ENCODE data around the gene RTKN2. TPM values are rescaled to one million over a fixed set of nuclear protein-coding genes. Genes with fewer than 3 reads are reported as not detected.
"Not testable (repeated sequence)": the region's sequence is repeated elsewhere in the genome, so short reads cannot be mapped to it uniquely, and the experiment has no call there.

The RTKN2 gene
- total RNA-seq, 2 donors from 2014 or later = 11.5 to 19.1 TPM

DNA sequence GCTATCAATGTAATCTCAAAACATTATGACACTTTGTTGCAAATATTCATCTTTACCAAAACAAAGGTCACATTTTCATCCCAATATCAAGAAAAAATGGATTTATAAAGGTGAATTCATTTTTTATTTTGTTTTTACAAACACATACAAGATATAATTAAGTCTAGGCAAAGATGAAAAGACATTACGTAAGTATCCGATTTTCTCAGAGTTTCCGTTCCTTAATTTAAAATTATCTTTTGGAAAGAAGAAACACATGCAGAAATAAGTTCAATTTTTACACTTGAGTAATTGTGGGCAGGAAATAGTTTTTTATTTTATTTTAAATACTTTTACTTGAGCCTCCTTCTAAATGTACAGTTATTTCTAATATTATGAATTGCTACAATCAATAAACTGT lies 24.6 kb downstream of the RTKN2 start:
- no peaks in the 10 kb centered on the region for H3K36me3 ChIP-seq (ENCODE audit: control insufficient read depth, insufficient read depth, low read length)
- H3K4me3 ChIP-seq (ENCODE audit: low read length) = no peak overlapping the region
- no peak overlapping the region for H3K27ac Mint-ChIP-seq
- peaks cover 7% of the 10 kb centered on the region for H3K4me1 Mint-ChIP-seq
- H3K4me1 ChIP-seq (ENCODE audit: control insufficient read depth, insufficient read depth, low read length) = no peaks in the 10 kb centered on the region
- H3K27ac ChIP-seq (ENCODE audit: low read depth, low read length) = no peak overlapping the region
- DNase-seq = no peak
- no peaks in the 10 kb centered on the region for H3K27me3 Mint-ChIP-seq (ENCODE audit: insufficient read depth)
- H3K4me3 Mint-ChIP-seq = no peak overlapping the region
- TF ChIP-seq, protein P1, sequence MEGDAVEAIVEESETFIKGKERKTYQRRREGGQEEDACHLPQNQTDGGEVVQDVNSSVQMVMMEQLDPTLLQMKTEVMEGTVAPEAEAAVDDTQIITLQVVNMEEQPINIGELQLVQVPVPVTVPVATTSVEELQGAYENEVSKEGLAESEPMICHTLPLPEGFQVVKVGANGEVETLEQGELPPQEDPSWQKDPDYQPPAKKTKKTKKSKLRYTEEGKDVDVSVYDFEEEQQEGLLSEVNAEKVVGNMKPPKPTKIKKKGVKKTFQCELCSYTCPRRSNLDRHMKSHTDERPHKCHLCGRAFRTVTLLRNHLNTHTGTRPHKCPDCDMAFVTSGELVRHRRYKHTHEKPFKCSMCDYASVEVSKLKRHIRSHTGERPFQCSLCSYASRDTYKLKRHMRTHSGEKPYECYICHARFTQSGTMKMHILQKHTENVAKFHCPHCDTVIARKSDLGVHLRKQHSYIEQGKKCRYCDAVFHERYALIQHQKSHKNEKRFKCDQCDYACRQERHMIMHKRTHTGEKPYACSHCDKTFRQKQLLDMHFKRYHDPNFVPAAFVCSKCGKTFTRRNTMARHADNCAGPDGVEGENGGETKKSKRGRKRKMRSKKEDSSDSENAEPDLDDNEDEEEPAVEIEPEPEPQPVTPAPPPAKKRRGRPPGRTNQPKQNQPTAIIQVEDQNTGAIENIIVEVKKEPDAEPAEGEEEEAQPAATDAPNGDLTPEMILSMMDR (conservative IDR thresholded peaks at IDR 0.05) = no peak
- H3K9me3 ChIP-seq (ENCODE audit: control insufficient read depth, low read length) = no peaks in the 10 kb centered on the region
- no peaks in the 10 kb centered on the region for H3K36me3 Mint-ChIP-seq (ENCODE audit: low read depth)
- no peaks in the 10 kb centered on the region for H3K27me3 ChIP-seq (ENCODE audit: control insufficient read depth, insufficient read depth, low read length, poor library complexity, severe bottlenecking)
- WGBS, 2 experiments (ENCODE audit: insufficient coverage in 1 of 2, insufficient read length in 1 of 2) = 90% methylated on average over 3 of the region's 3 CpGs; no CpG with 5 or more reads in 1 of the 2 experiments
- H3K9ac ChIP-seq (ENCODE audit: extremely low read depth, low read length, poor library complexity, severe bottlenecking) = no peak overlapping the region
- no peaks in the 10 kb centered on the region for H3K9me3 Mint-ChIP-seq

DNA sequence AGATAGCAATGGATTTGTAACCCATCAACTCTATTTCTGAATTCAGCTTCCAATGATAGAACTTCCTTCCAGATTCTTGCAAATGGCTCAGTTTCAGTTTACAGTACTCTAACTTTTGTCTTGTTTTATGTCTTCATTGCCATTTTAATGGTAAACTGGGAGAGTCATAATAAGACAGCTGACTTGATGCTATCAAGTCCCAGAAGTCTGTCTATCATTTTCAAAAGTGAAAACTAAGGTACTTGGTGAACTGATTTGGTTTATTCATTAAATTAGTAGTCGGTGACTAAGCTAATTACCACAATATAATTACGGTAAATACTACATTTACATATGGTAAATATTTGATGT lies 25.0 kb downstream of the RTKN2 start:
- TF ChIP-seq, protein P1 (conservative IDR thresholded peaks at IDR 0.05) = no peak
- Histone ChIP-seq H3K27me3 (ENCODE audit: control insufficient read depth, insufficient read depth, low read length, poor library complexity, severe bottlenecking) (no peaks in the 10 kb centered on the region), H3K27ac (ENCODE audit: low read depth, low read length) (no peak overlapping the region), H3K36me3 (ENCODE audit: control insufficient read depth, insufficient read depth, low read length) (peaks cover 4% of the 10 kb centered on the region), H3K9ac (ENCODE audit: extremely low read depth, low read length, poor library complexity, severe bottlenecking) (no peak overlapping the region), H3K9me3 (ENCODE audit: control insufficient read depth, low read length) (no peaks in the 10 kb centered on the region), H3K4me1 (ENCODE audit: control insufficient read depth, insufficient read depth, low read length) (no peaks in the 10 kb centered on the region), H3K4me3 (ENCODE audit: low read length) (no peak overlapping the region)
- H3K4me1 Mint-ChIP-seq = peaks cover 4% of the 10 kb centered on the region
- no CpG with 5 or more reads among the region's 2 CpGs for WGBS, 2 experiments (ENCODE audit: insufficient coverage in 1 of 2, insufficient read length in 1 of 2)
- DNase-seq = no peak
- H3K9me3 Mint-ChIP-seq = no peaks in the 10 kb centered on the region
- H3K27me3 Mint-ChIP-seq (ENCODE audit: insufficient read depth) = no peaks in the 10 kb centered on the region
- no peaks in the 10 kb centered on the region for H3K36me3 Mint-ChIP-seq (ENCODE audit: low read depth)
- no peak overlapping the region for H3K27ac Mint-ChIP-seq
- H3K4me3 Mint-ChIP-seq = no peak overlapping the region

DNA sequence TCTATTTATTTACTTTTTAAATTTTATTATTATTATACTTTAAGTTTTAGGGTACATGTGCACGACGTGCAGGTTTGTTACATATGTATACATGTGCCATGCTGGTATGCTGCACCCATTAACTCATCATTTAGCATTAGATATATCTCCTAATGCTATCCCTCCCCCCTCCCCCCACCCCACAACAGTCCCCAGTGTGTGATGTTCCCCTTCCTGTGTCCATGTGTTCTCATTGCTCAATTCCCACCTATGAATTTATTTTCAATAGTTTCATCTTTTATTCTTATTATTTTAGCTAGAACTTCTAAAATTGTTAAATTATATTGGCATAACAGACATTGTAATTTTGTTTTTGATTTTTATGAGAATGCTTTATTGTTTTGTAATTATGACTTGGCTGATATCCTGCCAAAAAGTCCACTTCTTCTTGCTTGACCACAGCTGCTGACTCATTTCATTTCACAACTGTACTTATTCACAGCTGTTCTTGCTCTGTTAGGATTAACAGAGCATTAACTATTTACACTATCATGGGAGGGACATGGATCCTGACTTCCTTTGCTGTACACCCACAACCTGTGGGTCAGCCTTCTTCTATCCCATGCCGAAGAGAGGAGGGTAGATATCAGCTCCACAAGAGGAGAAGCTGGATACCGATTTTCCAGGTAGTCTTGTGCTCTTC lies 25.5 kb downstream of the RTKN2 start:
- not testable (repeated sequence) for H3K36me3 Mint-ChIP-seq (ENCODE audit: low read depth); H3K27ac ChIP-seq (ENCODE audit: low read depth, low read length); H3K9ac ChIP-seq (ENCODE audit: extremely low read depth, low read length, poor library complexity, severe bottlenecking); H3K4me1 ChIP-seq (ENCODE audit: control insufficient read depth, insufficient read depth, low read length); DNase-seq; H3K9me3 ChIP-seq (ENCODE audit: control insufficient read depth, low read length); H3K4me3 Mint-ChIP-seq; H3K4me1 Mint-ChIP-seq; H3K27ac Mint-ChIP-seq; H3K9me3 Mint-ChIP-seq; H3K4me3 ChIP-seq (ENCODE audit: low read length); H3K27me3 ChIP-seq (ENCODE audit: control insufficient read depth, insufficient read depth, low read length, poor library complexity, severe bottlenecking); H3K36me3 ChIP-seq (ENCODE audit: control insufficient read depth, insufficient read depth, low read length); H3K27me3 Mint-ChIP-seq (ENCODE audit: insufficient read depth)
- WGBS, 2 experiments (ENCODE audit: insufficient coverage in 1 of 2, insufficient read length in 1 of 2) = 79 to 96% methylated on average over 2 of the region's 4 CpGs

DNA sequence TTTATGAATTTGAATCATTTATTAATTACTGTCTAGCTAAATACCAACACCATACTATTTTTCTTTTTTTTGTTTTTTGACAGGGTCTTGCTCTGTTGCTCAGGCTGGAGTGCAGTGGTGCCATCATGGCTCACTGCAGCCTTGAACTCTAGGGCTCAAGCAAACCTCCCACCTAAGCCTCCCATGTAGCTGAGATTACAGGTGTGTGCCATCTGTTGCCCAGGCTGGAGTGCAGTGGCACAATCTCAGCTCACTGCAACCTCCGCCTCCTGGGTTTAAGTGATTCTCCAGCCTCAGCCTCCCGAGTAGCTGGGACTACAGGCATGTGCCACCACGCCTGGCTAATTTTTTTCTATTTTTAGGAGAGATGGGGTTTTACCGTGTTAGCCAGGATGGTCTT lies 27.1 kb downstream of the RTKN2 start:
- not testable (repeated sequence) for H3K36me3 Mint-ChIP-seq (ENCODE audit: low read depth); H3K9me3 Mint-ChIP-seq; H3K9me3 ChIP-seq (ENCODE audit: control insufficient read depth, low read length); H3K4me1 ChIP-seq (ENCODE audit: control insufficient read depth, insufficient read depth, low read length); H3K36me3 ChIP-seq (ENCODE audit: control insufficient read depth, insufficient read depth, low read length); H3K4me3 Mint-ChIP-seq; H3K27me3 ChIP-seq (ENCODE audit: control insufficient read depth, insufficient read depth, low read length, poor library complexity, severe bottlenecking); H3K9ac ChIP-seq (ENCODE audit: extremely low read depth, low read length, poor library complexity, severe bottlenecking); H3K4me3 ChIP-seq (ENCODE audit: low read length); H3K27me3 Mint-ChIP-seq (ENCODE audit: insufficient read depth); DNase-seq; H3K27ac ChIP-seq (ENCODE audit: low read depth, low read length); H3K27ac Mint-ChIP-seq; H3K4me1 Mint-ChIP-seq
- WGBS, 2 experiments (ENCODE audit: insufficient coverage in 1 of 2, insufficient read length in 1 of 2) = 94% methylated on average over 4 of the region's 4 CpGs; no CpG with 5 or more reads in 1 of the 2 experiments
